GM10847 (cell line): ENCODE measurements around the gene UBC.

ENCODE experiments used
- POLR2A ChIP-seq: IDR thresholded peaks from 2 replicates; pipeline ENCODE4 v1.6.1; 2011; ENCODE audit not compliant: insufficient read length; ENCODE audit errors: extremely low read depth

The UBC gene

GRCh38 chr12:124863416-124864325 is 50.8 kb downstream of the UBC start, which contains the start of gene SCARB1:
Gene SCARB1, minus strand, starts transcription at chr12:124863864. Its CDS starts 144 bp downstream, at chr12:124863720.
- peak; percentile 82 for TF ChIP-seq POLR2A

DNA sequence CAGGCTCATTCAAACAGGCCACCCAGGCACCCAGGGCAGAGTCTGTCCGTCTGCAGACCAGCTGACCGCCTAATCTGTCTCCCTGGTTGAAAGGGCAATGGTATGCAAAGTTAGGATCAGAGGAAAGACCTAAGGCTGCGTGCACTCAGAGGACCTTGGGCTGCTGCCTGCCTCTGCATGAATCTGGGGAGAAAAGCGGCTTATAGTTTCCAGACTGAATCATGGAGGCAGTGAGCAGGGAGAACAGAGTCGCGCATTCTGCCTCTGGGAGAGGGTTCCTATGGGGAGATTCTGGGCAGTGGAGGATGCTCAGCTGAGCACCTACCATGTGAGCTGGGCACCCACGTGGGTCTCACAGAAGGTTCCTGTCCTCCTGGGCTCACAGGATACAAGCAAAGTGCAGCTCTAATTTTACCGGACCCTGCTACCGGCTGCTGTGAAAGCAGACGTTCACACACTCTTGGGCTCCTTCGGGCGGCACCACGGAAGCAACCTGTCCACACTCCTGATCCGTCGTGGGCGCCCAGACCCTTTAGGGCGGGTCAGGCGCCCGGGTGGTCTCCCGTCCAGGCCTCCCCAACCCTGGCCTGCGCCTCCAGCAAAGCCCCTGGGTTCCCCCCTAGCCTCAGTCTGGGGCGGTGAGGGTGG is 51.6 kb downstream of the UBC start:
- TF ChIP-seq POLR2A = no peak

GRCh38 chr12:124861898-124862676 is 52.4 kb downstream of the UBC start:
- TF ChIP-seq POLR2A = no peak
